Measurements from ENCODE around the gene GMPPB. TPM values are rescaled to one million over a fixed set of nuclear protein-coding genes. Genes with fewer than 3 reads are reported as not detected.
"Not testable (repeated sequence)": the region's sequence is repeated elsewhere in the genome, so short reads cannot be mapped to it uniquely, and the experiment has no call there.

GMPPB gene
- total RNA-seq, 1 donor from 2014 or later: 22.8 TPM

- DNase-seq: not testable (repeated sequence)
Measured at GRCh38 chr3:49689908-49690624, 33.7 kb downstream of the GMPPB start.

GRCh38 chr3:49689046-49689907, 34.5 kb downstream of the GMPPB start, which contains the start of the genes MST1 and RNF123:
MST1 (minus strand) TSS chr3:49689474; CDS start chr3:49688691, 783 bp downstream.
RNF123 (plus strand) TSS chr3:49689557; CDS start chr3:49691166, 1,609 bp downstream.
- DNase-seq: peak; percentile 97

GRCh38 chr3:49688338-49689045, 35.3 kb downstream of the GMPPB start:
- not testable (repeated sequence) for DNase-seq

GRCh38 chr3:49687424-49687795, 36.3 kb downstream of the GMPPB start:
- DNase-seq: not testable (repeated sequence)

- DNase-seq: peak; percentile 49
Measured at GRCh38 chr3:49686769-49687423, 36.9 kb downstream of the GMPPB start.

GRCh38 chr3:49686346-49686745, 37.4 kb downstream of the GMPPB start:
- DNase-seq: not testable (repeated sequence)

GRCh38 chr3:49685846-49686245, 37.9 kb downstream of the GMPPB start:
- not testable (repeated sequence) for DNase-seq

- not testable (repeated sequence) for DNase-seq
Measured at GRCh38 chr3:49685103-49685502, 38.6 kb downstream of the GMPPB start.

- not testable (repeated sequence) for DNase-seq
Measured at GRCh38 chr3:49684453-49684852, 39.3 kb downstream of the GMPPB start.

- no peak for DNase-seq
Measured at GRCh38 chr3:49683162-49683561, 40.6 kb downstream of the GMPPB start.

GRCh38 chr3:49681543-49681942, 42.2 kb downstream of the GMPPB start:
- no peak for DNase-seq

- DNase-seq: no peak
Measured at GRCh38 chr3:49681232-49681522, 42.6 kb downstream of the GMPPB start.

GRCh38 chr3:49680493-49681231, 43.1 kb downstream of the GMPPB start:
- DNase-seq: no peak

- DNase-seq: no peak
Measured at GRCh38 chr3:49675912-49676311, 47.8 kb downstream of the GMPPB start.

GRCh38 chr3:49674497-49674983, 49.2 kb downstream of the GMPPB start:
- no peak for DNase-seq

GRCh38 chr3:49673715-49674496, 49.8 kb downstream of the GMPPB start, which contains the start of gene APEH:
APEH (plus strand) TSS chr3:49674351; CDS start chr3:49674402, 51 bp downstream.
- DNase-seq: peak; percentile 97

- no peak for DNase-seq
Measured at GRCh38 chr3:49673121-49673714, 50.5 kb downstream of the GMPPB start.

GRCh38 chr3:49671291-49672288, 52.2 kb downstream of the GMPPB start:
- DNase-seq: peak; percentile 85

GRCh38 chr3:49670940-49671290, 52.8 kb downstream of the GMPPB start:
- DNase-seq: no peak

All from tongue (tissue), 2 donors.